Measurements from ENCODE around the gene CCDC88B.

CCDC88B gene

DNA sequence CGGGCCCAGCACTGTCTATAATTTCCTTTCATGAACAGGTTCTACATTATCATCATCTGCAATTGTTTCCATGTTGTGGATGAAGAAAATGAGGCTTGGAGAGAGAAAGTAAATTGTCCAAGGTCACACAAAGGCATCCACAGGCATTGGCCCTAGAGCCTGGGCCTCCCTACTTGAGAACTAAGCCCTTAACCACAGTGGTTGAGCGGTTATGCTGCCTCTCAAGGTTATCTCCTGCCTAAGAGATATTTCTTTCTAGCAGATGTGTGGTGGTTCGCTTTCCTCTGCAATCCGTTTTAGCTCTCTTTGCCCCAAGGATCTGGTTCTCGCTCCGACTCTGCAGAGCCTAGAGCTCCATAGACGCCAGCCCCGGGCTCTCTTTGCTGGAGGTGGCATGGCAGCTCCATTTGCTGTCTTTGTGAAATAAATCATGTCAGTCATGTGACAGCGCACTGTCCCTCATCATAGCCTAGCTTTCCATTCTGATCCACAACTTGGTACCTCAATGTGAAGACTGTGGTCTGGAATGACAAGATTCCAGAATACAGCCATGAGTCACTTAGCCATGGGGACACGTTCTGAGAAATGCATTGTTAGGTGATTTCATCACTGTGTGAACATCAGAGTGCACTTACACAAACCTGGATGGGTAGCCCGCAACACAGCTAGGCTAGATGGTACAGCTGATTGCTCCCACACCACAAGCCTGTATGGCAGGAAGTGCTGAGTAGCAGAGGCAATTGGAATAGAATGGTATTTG is 46.1 kb downstream of the CCDC88B start:
- DNase-seq = peak in 1 of 2 donors; percentile 28

DNA sequence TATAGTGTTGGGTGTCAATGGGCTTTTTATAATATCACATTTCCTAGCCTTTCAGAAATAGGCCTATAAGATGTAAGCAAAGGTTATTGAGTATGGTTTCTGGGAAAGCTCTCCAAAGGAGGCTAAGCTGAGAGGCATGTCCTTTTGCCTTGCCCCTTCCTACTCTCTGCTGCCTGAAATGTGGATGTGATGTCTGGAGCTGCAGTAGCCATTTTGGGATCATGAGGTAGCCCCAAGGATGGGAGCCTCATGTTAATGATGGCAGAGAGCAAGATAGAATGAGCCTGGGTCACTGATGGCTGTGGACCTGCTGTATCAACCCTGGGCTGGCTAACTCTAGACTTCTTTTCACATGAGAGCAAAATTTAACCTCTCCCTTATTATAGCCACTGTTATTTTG is 47.9 kb downstream of the CCDC88B start:
- DNase-seq = no peak

DNA sequence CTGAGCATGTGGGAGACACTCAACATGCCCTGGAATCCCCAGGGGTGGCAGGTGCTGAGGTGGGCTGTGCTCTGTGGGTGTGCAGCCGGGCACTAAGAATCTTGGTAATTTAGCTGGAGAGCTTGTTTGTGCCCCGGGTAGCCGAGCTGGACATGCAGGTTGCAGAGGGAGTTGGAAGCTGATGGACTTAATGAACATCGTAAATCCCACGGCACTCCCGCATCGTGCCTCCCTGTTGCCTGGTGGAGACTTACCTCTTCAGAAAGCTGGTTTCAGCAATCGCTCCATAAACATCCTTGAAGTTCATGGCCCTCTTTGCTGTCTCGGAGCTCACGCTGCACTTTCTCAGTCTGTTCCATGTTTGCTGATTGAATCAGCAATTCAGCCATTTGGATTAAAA is 48.9 kb downstream of the CCDC88B start:
- no peak for DNase-seq

DNA sequence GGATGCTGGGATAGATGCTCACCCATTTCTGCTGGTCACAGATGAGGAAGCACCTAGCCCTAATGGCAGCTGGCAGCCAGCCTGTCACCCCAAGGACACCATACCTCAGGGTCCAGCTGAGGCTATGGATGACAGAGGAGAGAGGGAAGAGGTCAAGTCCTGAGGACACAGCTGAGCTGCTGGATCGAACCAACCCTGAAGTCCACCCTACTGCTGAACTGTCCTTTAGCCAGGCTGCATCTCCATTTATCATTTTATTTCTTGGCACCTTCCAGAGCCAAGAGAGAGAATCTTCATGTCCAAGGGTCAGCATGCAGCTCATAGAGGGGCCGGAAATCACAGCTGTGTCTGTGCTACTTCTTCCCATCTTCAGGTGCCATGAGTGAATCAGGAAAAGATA is 49.8 kb downstream of the CCDC88B start:
- no peak for DNase-seq

DNA sequence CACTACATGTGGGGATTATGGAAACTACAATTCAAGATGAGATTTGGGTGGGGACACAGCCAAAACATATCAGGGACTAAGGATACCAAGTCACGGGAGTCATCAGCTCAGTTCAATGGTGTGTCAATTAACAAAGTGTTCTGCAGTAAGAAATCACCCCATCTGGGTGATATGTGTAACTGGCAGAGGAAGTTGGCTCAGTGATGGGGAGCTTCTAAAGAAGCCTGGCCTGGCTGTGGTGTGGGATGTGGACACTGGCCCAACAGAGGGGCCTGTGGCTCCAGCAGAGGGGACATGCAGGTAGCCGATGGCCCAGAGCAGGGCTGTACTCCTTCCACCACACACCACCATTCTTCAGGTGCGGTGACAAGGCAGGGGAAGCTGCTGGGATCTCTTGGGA is 50.6 kb downstream of the CCDC88B start:
- no peak for DNase-seq

DNA sequence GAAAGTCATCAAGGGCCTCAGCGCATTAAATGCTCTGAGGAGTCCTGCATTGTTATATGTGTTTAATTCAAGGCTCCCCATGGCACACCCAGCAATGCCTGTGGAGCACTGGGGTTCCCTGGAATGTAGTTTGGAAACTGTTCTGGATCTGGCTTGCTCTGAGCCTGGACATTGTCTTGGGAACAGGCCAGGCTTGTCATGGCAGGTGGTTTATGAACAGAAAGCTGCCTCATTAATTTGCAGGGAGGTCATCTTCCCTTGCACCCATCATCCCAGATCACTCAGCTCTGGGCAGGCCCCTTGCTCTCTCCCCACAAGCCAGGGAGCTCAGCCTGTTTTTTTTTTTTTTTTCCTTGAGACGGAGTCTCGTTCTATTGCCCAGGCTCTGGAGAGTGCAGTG is 51.8 kb downstream of the CCDC88B start:
- no peak for DNase-seq

DNA sequence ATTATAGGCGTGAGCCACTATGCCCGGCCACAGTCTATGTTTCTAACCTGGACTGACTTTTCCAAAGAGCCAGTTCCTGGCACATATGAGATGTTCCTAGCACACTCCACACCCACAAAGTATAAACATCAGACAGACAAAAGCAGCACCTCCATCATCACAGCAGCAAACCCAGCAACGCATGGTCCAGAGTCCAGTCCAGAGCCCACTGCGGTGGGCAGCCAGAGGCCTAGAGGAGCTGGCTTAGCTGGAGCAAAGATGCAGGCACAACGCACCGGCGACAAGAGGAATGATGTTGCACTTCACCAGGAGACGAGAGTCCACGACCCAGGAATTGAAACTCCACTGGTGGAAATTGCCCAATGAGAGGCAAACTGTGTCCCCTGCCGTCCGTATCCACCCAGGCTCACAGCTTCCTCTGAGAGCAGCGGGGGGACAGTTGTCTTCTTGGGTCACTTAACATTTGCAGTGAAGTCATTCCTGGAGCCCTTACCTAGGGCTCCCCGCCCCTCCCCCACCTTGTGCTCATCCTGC is 55.6 kb downstream of the CCDC88B start:
- DNase-seq = peak in 1 of 2 donors; percentile 27

DNA sequence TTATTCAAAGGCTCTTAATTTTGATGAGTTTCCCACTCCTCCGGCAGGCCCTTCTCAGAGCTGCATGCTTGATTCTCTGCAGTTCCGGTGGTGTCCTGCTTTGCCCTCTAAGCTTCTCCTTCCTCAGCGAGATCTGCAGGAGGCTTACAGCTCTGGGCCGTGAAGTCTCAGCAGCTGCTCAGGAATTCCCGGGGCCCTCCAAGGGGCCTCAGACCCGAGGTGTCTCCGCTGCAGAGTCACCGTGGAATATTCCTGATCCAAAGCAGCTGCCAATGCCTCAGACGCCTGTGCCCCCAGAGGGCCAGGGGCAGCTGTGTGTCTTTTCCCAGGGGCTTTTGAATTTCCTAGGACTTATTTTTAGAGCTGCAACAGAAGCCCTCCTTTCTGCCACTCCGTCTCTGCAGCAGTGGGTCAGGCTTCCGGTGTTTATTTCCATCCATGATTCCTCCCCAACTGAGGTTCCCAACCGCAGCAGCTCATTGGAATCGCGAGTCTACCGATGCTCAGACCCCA is 56.1 kb downstream of the CCDC88B start:
- DNase-seq = no peak

DNA sequence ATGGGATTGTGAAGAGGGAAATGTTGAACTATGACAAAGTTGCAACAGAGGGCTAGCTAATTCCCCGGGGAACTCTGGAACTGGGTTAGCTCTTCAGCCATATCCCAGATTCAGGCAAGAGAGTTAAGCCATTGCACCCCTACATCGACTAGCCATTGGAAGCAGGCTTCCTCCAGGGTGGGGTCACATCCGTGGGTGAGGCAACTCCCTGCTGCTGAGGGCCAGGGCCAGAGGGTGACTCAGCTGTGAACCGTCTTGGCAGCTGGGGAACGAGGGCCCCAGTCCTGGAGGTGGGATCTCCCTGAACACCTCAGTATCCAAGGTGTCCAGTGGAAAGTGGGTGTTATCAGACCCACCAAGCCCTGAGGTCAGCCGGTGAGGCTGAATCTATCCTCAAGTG is 60.1 kb downstream of the CCDC88B start:
- peak in 1 of 2 donors; percentile 17 for DNase-seq

DNA sequence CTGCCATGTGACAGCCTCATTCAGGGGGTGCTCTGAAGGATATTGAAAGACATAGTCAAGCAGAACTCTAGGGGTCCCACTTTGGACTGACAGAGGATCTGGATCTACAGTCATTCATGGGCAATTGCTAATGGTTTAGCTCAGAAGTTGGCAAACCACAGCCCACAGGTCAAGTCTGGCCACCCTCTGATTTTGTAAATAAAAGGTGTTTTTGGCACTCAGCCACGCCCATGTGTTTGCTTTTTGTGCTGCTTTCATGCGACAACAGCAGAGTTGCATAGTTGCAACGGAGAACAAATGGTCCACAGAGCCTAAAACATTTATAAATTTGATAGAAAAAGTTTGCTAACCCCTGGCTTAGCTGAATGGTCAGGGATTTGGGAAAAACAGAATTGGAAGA is 60.7 kb downstream of the CCDC88B start:
- DNase-seq = no peak

DNA sequence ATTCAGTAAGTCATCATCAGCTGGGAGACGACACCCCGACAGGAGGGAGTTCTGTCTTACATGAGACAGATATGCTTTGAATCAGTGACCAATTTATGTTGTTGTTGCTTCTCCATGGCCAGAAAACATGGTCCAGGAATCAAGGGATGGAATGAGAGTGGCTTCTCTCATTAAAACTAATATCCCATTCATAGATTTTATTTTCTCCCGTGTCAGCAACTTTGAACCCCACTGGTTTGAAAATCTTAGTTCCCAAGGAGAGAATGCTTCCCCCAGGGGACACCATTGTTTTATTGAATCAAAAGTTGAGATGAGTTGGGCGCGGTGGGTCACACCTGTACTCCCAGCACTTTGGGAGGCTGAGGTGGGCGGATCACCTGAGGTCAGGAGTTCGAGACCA is 61.8 kb downstream of the CCDC88B start:
- no peak for DNase-seq

DNA sequence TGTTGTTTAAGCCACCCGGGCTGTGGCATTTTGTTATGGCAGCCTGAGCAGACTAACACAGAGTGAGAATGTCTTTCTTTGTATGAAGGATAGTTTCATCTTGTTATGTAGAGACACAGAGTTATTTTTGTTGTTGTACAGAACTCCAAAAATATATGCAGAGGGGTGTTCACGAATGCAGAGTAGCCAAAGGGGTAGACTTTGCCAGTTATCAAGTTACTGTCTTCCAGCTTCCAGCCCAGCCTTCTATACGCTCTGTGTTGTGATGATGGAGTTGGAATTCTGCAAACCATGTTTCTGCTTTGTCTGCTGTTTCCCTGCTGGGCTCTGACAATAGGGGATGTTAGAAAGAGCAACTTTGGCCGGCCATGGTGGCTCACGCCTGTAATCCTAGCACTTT is 63.1 kb downstream of the CCDC88B start:
- no peak for DNase-seq

DNA sequence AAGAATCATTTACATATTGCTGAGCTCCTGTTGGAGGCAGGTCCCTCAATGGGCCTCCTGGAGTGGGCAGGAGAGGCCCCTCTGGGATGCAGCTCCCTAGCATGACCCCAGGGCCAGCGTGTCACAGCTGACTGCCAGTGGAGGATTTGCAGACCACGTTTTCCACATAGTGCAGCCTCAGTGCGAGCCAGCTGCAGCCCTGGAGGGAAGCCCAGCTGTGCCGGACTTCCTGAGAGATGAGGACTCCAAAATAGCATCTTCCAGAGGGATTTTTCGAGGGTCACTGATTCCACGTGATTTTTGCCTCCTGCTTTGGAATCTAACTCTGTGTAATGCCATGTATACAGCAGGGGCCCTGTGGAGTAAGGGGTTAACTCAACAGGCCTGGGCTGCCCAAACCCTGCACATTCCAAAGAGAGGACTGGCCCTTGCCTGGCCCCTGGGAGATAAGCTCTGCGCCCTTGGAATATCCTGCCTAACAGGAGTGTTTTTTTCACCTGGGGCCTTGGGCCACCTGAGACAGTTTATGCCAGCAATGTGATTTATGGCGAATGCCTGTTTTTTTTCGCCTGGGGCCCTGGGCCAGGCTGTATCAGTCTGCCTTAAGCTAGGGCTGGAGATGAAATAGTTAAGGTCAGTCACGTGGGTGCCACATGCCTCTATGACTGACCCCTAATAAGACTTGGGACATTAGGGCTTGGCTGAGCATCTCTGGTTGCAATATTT is 66.4 kb downstream of the CCDC88B start:
- DNase-seq = no peak

Data from CD4-positive, alpha-beta T cell treated with Interferon alpha-2 for 1 hour (primary cell).